SK-N-SH (cell line): ENCODE results near the gene DNPEP.

ENCODE experiments used
- CTCF ChIP-seq: fragments of 200-600 bp; sonication (generic); IDR thresholded peaks from 2 replicates; pipeline ENCODE4 v1.6.1; 2017; ENCODE audit warnings: antibody characterized with exemption, mild to moderate bottlenecking, moderate library complexity
- IRF3 ChIP-seq: fragments of 150-350 bp; IDR thresholded peaks from 2 replicates; pipeline ENCODE4 v1.6.1; 2016; ENCODE audit warnings: mild to moderate bottlenecking, low read depth, low read length
- JUND ChIP-seq: IDR thresholded peaks from 2 replicates; pipeline ENCODE4 v1.4.0; 2012
- MXI1 ChIP-seq: IDR thresholded peaks from 2 replicates; pipeline ENCODE4 v1.6.1; 2012; ENCODE audit warnings: mild to moderate bottlenecking, low read depth, low read length, improper control_type of control experiment
- POLR2AphosphoS5 ChIP-seq: IDR thresholded peaks from 2 replicates; pipeline ENCODE4 v1.6.1; 2012; ENCODE audit warnings: low read depth, low read length
- RAD21 ChIP-seq: IDR thresholded peaks from 2 replicates; pipeline ENCODE4 v1.6.1; 2012; ENCODE audit warnings: mild to moderate bottlenecking, low read length
- RCOR1 ChIP-seq: fragments of 150-350 bp; IDR thresholded peaks from 2 replicates; pipeline ENCODE4 v1.6.1; 2017; ENCODE audit warnings: antibody characterized with exemption, low read length
- SMC3 ChIP-seq: IDR thresholded peaks from 2 replicates; pipeline ENCODE4 v1.6.1; 2012; ENCODE audit warnings: low read depth, low read length, improper control_type of control experiment
- TAF1 ChIP-seq: IDR thresholded peaks from 2 replicates; pipeline ENCODE4 v1.6.1; 2012; ENCODE audit warnings: low read depth, mild to moderate bottlenecking, low read length, moderate library complexity, borderline replicate concordance
- TEAD4 ChIP-seq: IDR thresholded peaks from 2 replicates; pipeline ENCODE4 v1.4.0; 2012; ENCODE audit warnings: mild to moderate bottlenecking, borderline replicate concordance; ENCODE audit not compliant: insufficient read depth

- TF ChIP-seq IRF3 (no peak), POLR2AphosphoS5 (no peak), TEAD4 (no peak), RAD21 (no peak), SMC3 (no peak), CTCF (no peak), JUND (no peak), TAF1 (no peak), RCOR1 (no peak), MXI1 (no peak)
Measured at GRCh38 chr2:219392754-219393153, 5.0 kb upstream of the DNPEP start.
